Inflammatory macrophage treated with lipopolysaccharide for 4 hours (primary cell): Measurements from ENCODE around the gene ARL6IP4.
A peak's percentile ranks its signal among the peaks of the same experiment; 100 is the strongest.
"Not testable (repeated sequence)": the region's sequence is repeated elsewhere in the genome, so short reads cannot be mapped to it uniquely, and the experiment has no call there.

Experiments
- DNase-seq: peaks from one replicate; pipeline ENCODE4 v3.0.0-alpha.2; 2020

Gene ARL6IP4

DNA sequence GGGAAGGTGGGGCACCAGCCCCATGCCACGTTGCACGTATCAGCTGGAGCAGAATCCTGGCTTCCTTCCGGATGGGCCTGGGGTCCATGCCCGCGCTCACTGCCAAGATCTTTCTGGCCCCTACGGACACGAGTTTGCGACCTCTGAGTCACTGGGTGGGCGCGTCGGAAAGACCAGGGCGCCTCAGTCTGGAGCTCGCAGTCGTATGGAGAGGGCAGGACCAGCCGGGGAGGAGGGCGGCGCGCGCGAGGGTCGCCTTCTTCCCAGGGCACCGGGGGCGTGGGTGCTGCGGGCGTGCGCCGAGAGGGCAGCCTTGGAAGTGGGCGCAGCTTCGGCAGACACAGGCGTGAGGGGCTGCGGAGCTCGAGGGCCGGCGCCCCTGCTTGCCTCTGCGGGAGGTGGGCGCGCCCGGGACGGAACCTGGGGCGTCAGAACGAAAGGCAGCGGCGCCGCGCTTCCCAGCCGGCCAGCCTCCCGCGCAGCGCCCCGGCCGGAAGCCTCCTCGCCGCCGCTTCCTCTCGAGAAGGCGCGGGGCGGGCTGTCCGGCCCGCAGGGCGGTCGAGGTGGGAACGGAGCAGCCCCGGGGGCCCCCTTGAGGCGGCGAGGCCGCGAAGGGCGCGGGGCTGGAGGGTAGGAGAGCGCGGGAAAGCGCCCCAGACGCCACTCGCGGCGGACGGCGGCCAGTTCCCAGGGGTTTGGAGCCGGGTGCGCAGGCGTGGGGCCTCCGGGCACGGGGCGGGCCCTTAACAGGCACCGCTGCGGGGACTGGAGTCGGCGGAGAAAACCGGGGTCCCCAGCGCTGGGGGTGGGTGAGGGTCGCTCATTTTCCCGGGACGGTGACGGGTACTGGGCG, at the start of gene ARL6IP4:
ARL6IP4 (plus strand) TSS at position 499 of the 853 bp plus-strand sequence. CDS start 459 bp downstream, outside the sequence.
- peak; percentile 63 for DNase-seq

- DNase-seq: no peak
Measured at GRCh38 chr12:122932207-122932606, 48.3 kb upstream of the ARL6IP4 start.

GRCh38 chr12:122934722-122935121, 45.8 kb upstream of the ARL6IP4 start:
- no peak for DNase-seq

- DNase-seq: no peak
Measured at GRCh38 chr12:122935318-122935717, 45.2 kb upstream of the ARL6IP4 start.

DNA sequence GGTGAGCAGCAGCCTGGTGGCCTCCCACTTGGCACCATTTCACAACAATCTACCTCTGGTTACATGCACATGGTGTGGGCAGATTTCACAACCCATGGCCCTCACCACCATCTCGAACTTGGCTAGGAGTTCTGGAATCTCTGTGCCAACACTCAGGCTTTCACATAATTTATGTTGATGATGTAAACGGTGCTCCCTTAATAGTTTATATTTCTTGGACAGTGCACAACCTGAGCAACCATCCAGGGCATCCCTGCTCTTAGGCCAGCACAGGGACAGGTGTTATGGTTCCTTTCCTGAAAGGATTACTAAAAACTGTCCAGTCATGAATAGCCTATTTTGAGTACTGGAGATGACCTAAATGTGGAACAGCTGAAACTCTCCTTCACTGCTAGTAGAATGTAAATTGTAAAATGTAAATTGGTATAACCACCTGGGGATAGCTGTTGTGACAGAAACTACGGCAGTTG, 42.8 kb upstream of the ARL6IP4 start:
- peak; percentile 26 for DNase-seq

GRCh38 chr12:122939125-122939524, 41.4 kb upstream of the ARL6IP4 start:
- DNase-seq: no peak

- DNase-seq: not testable (repeated sequence)
Measured at GRCh38 chr12:122941351-122941750, 39.1 kb upstream of the ARL6IP4 start.

GRCh38 chr12:122942637-122943036, 37.8 kb upstream of the ARL6IP4 start:
- DNase-seq: no peak

DNA sequence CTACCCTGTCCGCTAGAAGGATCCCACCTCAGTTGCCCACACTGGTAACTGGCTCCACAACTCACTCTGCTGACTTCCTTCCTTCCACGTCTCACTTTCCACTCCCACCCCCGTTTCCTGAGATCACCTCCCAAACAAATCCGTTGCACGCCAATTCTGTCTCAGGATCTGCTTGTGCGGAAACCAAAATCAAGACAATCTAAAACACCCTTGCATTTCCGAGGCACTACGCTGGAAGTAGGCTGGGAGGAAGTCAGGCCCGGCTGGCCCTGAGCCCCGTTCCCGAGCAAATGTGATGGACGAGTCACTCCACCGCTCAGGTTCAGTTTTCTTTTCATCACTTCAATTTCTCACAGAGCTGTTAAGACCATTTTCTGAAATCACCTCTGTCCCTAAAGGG, 37.3 kb upstream of the ARL6IP4 start:
- DNase-seq: peak; percentile 62

GRCh38 chr12:122944605-122945592, 35.6 kb upstream of the ARL6IP4 start:
- no peak for DNase-seq

GRCh38 chr12:122946690-122947341, 33.7 kb upstream of the ARL6IP4 start:
- peak; percentile 99 for DNase-seq

DNA sequence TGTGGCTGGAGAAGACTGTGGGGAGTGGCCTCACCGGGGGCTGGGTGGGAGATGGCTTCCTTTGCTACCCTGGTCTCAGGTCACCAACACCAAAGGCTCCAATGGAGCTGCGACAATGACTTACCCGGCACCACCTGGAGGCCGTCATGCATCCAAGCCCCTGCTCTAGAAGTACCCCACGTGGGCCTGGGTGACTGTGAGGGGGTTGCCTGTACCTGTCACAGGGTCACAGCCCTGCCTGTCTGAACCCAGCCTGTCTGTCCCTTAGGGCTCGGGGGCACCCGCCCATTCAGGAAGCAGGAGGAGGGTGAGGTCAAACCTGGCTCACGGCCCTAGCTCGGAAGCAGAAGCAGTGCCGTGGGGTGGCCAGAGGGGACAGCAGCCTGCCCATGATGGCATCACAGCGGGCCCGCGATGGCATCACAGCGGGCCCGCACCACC, 33.1 kb upstream of the ARL6IP4 start:
- peak; percentile 89 for DNase-seq

DNA sequence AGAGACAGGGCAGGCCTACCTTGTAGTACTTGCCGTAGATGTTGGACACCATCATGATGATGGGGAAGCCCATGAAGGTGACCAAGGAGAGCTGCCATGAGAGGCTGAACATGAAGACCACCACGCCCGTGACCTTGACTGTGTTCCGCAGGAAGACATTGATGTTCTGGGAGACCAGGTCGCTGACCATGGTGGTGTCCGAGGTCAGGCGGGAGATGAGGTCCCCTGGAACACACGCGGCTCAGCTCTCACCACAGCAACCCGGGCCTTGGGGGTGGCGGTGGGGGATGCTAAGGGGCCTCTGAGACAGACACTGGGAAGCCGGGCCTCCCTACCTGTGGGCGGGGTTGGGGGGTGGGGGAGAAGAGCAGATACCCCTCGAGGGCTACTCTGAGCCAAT, 31.9 kb upstream of the ARL6IP4 start:
- no peak for DNase-seq

- DNase-seq: no peak
Measured at GRCh38 chr12:122949405-122949804, 31.1 kb upstream of the ARL6IP4 start.

GRCh38 chr12:122949816-122950675, 30.4 kb upstream of the ARL6IP4 start:
- DNase-seq: no peak

DNA sequence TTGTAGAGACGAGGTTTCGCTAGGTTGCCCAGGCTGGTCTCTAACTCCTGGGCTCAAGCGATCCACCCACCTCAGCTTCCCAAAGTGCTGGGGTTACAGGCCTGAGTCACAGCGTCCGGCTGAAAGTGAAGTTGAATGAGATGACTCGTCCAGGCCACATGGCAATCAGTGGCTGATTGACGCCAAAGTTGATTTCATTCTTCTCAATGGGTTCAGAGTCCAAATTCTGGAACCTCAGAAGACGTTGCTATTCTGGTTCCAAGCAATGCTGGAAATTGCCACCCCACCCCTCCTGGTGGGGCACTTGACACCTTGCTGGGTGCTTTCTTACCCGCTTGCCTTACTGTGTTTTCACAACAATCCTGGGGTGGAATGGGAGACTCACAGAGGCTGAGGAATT, 29.1 kb upstream of the ARL6IP4 start:
- DNase-seq: peak; percentile 81

GRCh38 chr12:122951979-122952892, 28.2 kb upstream of the ARL6IP4 start:
- DNase-seq: peak; percentile 77

GRCh38 chr12:122955156-122955555, 25.3 kb upstream of the ARL6IP4 start:
- no peak for DNase-seq

- no peak for DNase-seq
Measured at GRCh38 chr12:122956035-122956434, 24.4 kb upstream of the ARL6IP4 start.

- DNase-seq: no peak
Measured at GRCh38 chr12:122958198-122958888, 22.1 kb upstream of the ARL6IP4 start.
